A549 (cell line): ENCODE results near the gene AMMECR1. TPM values are rescaled to one million over a fixed set of nuclear protein-coding genes. Genes with fewer than 3 reads are reported as not detected.
A peak's percentile ranks its signal among the peaks of the same experiment; 100 is the strongest.

Experiments used
- ATAC-seq, 2 experiments: fragments of 200-7000 bp in 1 of 2; fragments of >200 bp in 1 of 2; cut with Nextera tagmentation in 1 of 2; cut with Tn5 transposase in 1 of 2; 3 replicates each; pipeline versions ENCODE4 v1.8.0 to v1.9.1; 2018 to 2020; ENCODE audit warnings: mild to moderate bottlenecking in 1 of 2, moderate library complexity in 1 of 2
- CTCF ChIA-PET: fragments of 300-600 bp; sonication (Branson Sonifier 250); formaldehyde crosslinking; extraction: SDS; loops from one replicate; lab custom pipeline; 2021; ENCODE audit warnings: antibody characterized with exemption, inconsistent platforms; lab: Yijun Ruan, JAX
- POLR2A ChIA-PET: fragments of 350-600 bp; formaldehyde crosslinking; extraction: SDS; loops from one replicate; lab custom pipeline; 2021; ENCODE audit warnings: antibody characterized with exemption, inconsistent platforms; lab: Yijun Ruan, JAX
- DNase-seq, 2 experiments: peaks; one replicate each; pipeline versions ENCODE4 v3.0.0 to v3.0.0-alpha.2; 2011 to 2016; ENCODE audit warnings: low read depth in 1 of 2, low spot score in 1 of 2
- FAIRE-seq: peaks from 2 replicates; lab custom pipeline; 2011; peaks lifted over from hg19 to GRCh38; lab: Jason Lieb, UNC
- H3K27ac ChIP-seq, 2 experiments: fragments of >200 bp; sonication (Bioruptor Twin); formaldehyde crosslinking; 3 replicates each; pipeline ENCODE4 v1.5.1; 2016 to 2017
- H3K4me1 ChIP-seq: fragments of >200 bp; sonication (Bioruptor Twin); formaldehyde crosslinking; 3 replicates; pipeline ENCODE4 v1.6.1; 2016
- H3K4me2 ChIP-seq: fragments of >200 bp; sonication (Bioruptor Twin); formaldehyde crosslinking; 3 replicates; pipeline ENCODE4 v1.6.1; 2016
- H3K4me3 ChIP-seq: fragments of >200 bp; sonication (Bioruptor Twin); formaldehyde crosslinking; 3 replicates; pipeline ENCODE4 v1.5.1; 2016
- H3K9me3 ChIP-seq: fragments of >200 bp; sonication (Bioruptor Twin); formaldehyde crosslinking; 3 replicates; pipeline ENCODE4 v1.6.1; 2016
- CBX8 ChIP-seq: fragments of 200-600 bp; sonication (generic); IDR thresholded peaks from 2 replicates; pipeline ENCODE4 v1.6.1; 2016
- CHD2 ChIP-seq: fragments of 150-350 bp; IDR thresholded peaks from 2 replicates; pipeline ENCODE4 v1.6.1; 2014; ENCODE audit warnings: low read length; ENCODE audit not compliant: partially characterized antibody
- CHD4 ChIP-seq: fragments of 200-600 bp; sonication (generic); IDR thresholded peaks from 2 replicates; pipeline ENCODE4 v1.6.1; 2016; ENCODE audit warnings: antibody characterized with exemption, mild to moderate bottlenecking, borderline replicate concordance
- FOSB ChIP-seq: fragments of 250-450 bp; sonication (Bioruptor Pico); IDR thresholded peaks from 2 replicates; pipeline ENCODE4 v1.5.0; 2020; ENCODE audit warnings: mild to moderate bottlenecking, moderate library complexity
- FOSL2 ChIP-seq, 2 experiments: fragments of 450-650 bp in 1 of 2; fragments of >200 bp in 1 of 2; sonication (Bioruptor Twin) in 1 of 2; formaldehyde crosslinking; IDR thresholded peaks; 2 replicates each; pipeline versions ENCODE4 v1.5.0 to v1.6.1; 2016 to 2020; ENCODE audit warnings: mild to moderate bottlenecking in 1 of 2, moderate library complexity in 1 of 2
- GATA3 ChIP-seq: IDR thresholded peaks from 2 replicates; pipeline ENCODE4 v1.6.1; 2012; ENCODE audit warnings: borderline replicate concordance
- HDAC2 ChIP-seq: fragments of 200-600 bp; sonication (generic); IDR thresholded peaks from 2 replicates; pipeline ENCODE4 v1.6.1; 2016
- JUN ChIP-seq, 2 experiments: fragments of >200 bp; sonication (Bioruptor Twin); formaldehyde crosslinking; IDR thresholded peaks; 2 replicates in 1 of 2; 3 replicates in 1 of 2; pipeline ENCODE4 v1.6.1; 2016 to 2017
- JUNB ChIP-seq: fragments of >200 bp; sonication (Bioruptor Twin); formaldehyde crosslinking; IDR thresholded peaks from 2 replicates; pipeline ENCODE4 v1.6.1; 2016
- KDM1A ChIP-seq: fragments of 200-600 bp; sonication (generic); IDR thresholded peaks from 2 replicates; pipeline ENCODE4 v1.6.1; 2016; ENCODE audit warnings: low read depth, mild to moderate bottlenecking
- MAFK ChIP-seq: fragments of 450-650 bp; IDR thresholded peaks from 2 replicates; pipeline ENCODE4 v1.6.1; 2014; ENCODE audit not compliant: partially characterized antibody
- NFE2L2 ChIP-seq: fragments of 150-350 bp; conservative IDR thresholded peaks from 2 replicates; pipeline ENCODE4 v1.6.1; 2014; ENCODE audit warnings: low read length
- NPAS2 ChIP-seq: fragments of 250-450 bp; sonication (Bioruptor Pico); IDR thresholded peaks from 2 replicates; pipeline ENCODE4 v1.8.0; 2022; ENCODE audit warnings: mild to moderate bottlenecking, moderate library complexity, borderline replicate concordance
- POLR2AphosphoS2 ChIP-seq: conservative IDR thresholded peaks from 2 replicates; pipeline ENCODE4 v1.6.1; 2012; ENCODE audit warnings: low read length, improper control_type of control experiment, inconsistent platforms
- RAD21 ChIP-seq, 2 experiments: fragments of >200 bp in 1 of 2; sonication (Bioruptor Twin) in 1 of 2; formaldehyde crosslinking in 1 of 2; IDR thresholded peaks in 1 of 2; conservative IDR thresholded peaks in 1 of 2; 2 replicates in 1 of 2; 3 replicates in 1 of 2; pipeline ENCODE4 v1.6.1; 2012 to 2018; ENCODE audit warnings: inconsistent platforms in 1 of 2
- RCOR1 ChIP-seq: fragments of 150-350 bp; IDR thresholded peaks from 2 replicates; pipeline ENCODE4 v1.6.1; 2014; ENCODE audit warnings: antibody characterized with exemption, low read length, low read depth
- RFX5 ChIP-seq: fragments of 450-650 bp; IDR thresholded peaks from 2 replicates; pipeline ENCODE4 v1.7.1; 2014; ENCODE audit warnings: antibody characterized with exemption, mild to moderate bottlenecking, moderate library complexity
- SMC3 ChIP-seq: fragments of >200 bp; sonication (Bioruptor Twin); formaldehyde crosslinking; IDR thresholded peaks from 3 replicates; pipeline ENCODE4 v1.6.1; 2018; ENCODE audit warnings: inconsistent platforms
- SREBF2 ChIP-seq: fragments of 450-650 bp; IDR thresholded peaks from 2 replicates; pipeline ENCODE4 v1.6.1; 2014; ENCODE audit warnings: mild to moderate bottlenecking, moderate library complexity
- TP53 ChIP-seq: fragments of 250-450 bp; sonication (Bioruptor Pico); IDR thresholded peaks from 2 replicates; pipeline ENCODE4 v1.5.0; 2021; ENCODE audit warnings: mild to moderate bottlenecking, moderate library complexity
- ZC3H11A ChIP-seq: fragments of 450-650 bp; IDR thresholded peaks from 2 replicates; pipeline ENCODE4 v1.6.1; 2014; ENCODE audit warnings: antibody characterized with exemption, mild to moderate bottlenecking
- ZFP36 ChIP-seq: fragments of 450-650 bp; IDR thresholded peaks from 2 replicates; pipeline ENCODE4 v1.6.1; 2014; ENCODE audit warnings: borderline replicate concordance; ENCODE audit not compliant: partially characterized antibody
- ZNF302 ChIP-seq: fragments of 250-450 bp; sonication (Bioruptor Pico); IDR thresholded peaks from 2 replicates; pipeline ENCODE4 v1.9.0; 2021; ENCODE audit warnings: inconsistent platforms, mild to moderate bottlenecking, moderate library complexity
- ZSCAN20 ChIP-seq: fragments of 250-450 bp; sonication (Bioruptor Pico); IDR thresholded peaks from 2 replicates; pipeline ENCODE4 v1.8.0; 2022; ENCODE audit warnings: mild to moderate bottlenecking, moderate library complexity
- WGBS: methylation state at CpG from one replicate; pipeline ENCODE4 v1.1.6; 2017; ENCODE audit errors: missing lambda C conversion rate; 5-methylcytosine and 5-hydroxymethylcytosine counted together
- polyA plus RNA-seq, 4 experiments: library from polyadenylated mRNA; depleted of rRNA in 3 of 4; stranded (reverse); fragments of >200 nt; fragmentation: RNase III in 1 of 4; extraction: RNeasy Plus Mini Kit Qiagen cat#74134 plus additional on column Dnase treatment in 1 of 4; gene quantifications; 2 replicates in 3 of 4; 3 replicates in 1 of 4; pipeline ENCODE4 v1.2.3, GENCODE V29; 2011 to 2017
- TF ChIP-seq, protein P1 (sequence below): IDR thresholded peaks from 2 replicates; pipeline ENCODE4 v1.6.1; 2012
- TF ChIP-seq, protein P2 (sequence below): IDR thresholded peaks from 2 replicates; pipeline ENCODE4 v1.6.1; 2012; ENCODE audit warnings: low read depth, borderline replicate concordance
- TF ChIP-seq, protein P3 (sequence below): fragments of 250-450 bp; sonication (Bioruptor Pico); IDR thresholded peaks from 2 replicates; pipeline ENCODE4 v1.5.0; 2020; ENCODE audit warnings: low read depth, mild to moderate bottlenecking, moderate library complexity
- TF ChIP-seq, protein P4 (sequence below): fragments of 200-600 bp; sonication (generic); IDR thresholded peaks from 2 replicates; pipeline ENCODE4 v1.6.1; 2016; ENCODE audit warnings: antibody characterized with exemption, mild to moderate bottlenecking, moderate library complexity
- TF ChIP-seq, protein P5 (sequence below): fragments of >200 bp; sonication (Bioruptor Twin); formaldehyde crosslinking; IDR thresholded peaks from 2 replicates; pipeline ENCODE4 v1.6.1; 2016

The AMMECR1 gene
- polyA plus RNA-seq, 2 of the 4 experiments (the other 2 are of a cell fraction): 7.9 to 13.7 TPM

DNA sequence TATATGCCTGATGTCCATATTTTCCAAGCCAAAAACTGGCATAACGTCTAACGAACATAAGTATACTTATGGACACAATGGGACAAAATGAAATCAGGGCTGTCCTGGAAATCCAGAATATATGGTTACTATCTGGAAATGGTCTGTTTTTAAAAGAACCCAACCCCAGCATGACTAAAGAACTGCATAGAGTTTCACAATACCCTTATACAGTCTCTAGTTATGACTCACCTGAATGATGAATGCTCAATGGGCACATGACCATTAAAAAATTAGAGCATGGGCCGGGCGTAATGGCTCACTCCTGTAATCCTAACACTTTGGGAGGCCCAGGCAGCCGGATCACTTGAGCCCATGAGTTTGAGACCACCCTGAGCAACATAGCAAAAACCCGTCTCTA, 31.8 kb downstream of the AMMECR1 start (continued):
- TF ChIP-seq NPAS2 (CRISPR knock-in tag) (no peak), RAD21 (conservative IDR thresholded peaks at IDR 0.05 in 1 of 2, IDR thresholded peaks at IDR 0.05 in 1 of 2) (no peak), GATA3 (no peak), CBX8 (no peak), ZSCAN20 (CRISPR knock-in tag) (no peak), ZC3H11A (no peak), KDM1A (no peak), ZNF302 (CRISPR knock-in tag) (no peak), SREBF2 (no peak), NFE2L2 (no peak), HDAC2 (no peak), JUNB (peak; percentile 78), MAFK (no peak), TP53 (no peak), POLR2AphosphoS2 (no peak), CHD2 (no peak)
- TF ChIP-seq, protein P1, sequence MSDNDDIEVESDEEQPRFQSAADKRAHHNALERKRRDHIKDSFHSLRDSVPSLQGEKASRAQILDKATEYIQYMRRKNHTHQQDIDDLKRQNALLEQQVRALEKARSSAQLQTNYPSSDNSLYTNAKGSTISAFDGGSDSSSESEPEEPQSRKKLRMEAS: peak; percentile 42
- TF ChIP-seq, protein P2, sequence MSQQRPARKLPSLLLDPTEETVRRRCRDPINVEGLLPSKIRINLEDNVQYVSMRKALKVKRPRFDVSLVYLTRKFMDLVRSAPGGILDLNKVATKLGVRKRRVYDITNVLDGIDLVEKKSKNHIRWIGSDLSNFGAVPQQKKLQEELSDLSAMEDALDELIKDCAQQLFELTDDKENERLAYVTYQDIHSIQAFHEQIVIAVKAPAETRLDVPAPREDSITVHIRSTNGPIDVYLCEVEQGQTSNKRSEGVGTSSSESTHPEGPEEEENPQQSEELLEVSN: no peak
- TF ChIP-seq, protein P3, sequence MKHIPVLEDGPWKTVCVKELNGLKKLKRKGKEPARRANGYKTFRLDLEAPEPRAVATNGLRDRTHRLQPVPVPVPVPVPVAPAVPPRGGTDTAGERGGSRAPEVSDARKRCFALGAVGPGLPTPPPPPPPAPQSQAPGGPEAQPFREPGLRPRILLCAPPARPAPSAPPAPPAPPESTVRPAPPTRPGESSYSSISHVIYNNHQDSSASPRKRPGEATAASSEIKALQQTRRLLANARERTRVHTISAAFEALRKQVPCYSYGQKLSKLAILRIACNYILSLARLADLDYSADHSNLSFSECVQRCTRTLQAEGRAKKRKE (CRISPR knock-in tag): no peak

DNA sequence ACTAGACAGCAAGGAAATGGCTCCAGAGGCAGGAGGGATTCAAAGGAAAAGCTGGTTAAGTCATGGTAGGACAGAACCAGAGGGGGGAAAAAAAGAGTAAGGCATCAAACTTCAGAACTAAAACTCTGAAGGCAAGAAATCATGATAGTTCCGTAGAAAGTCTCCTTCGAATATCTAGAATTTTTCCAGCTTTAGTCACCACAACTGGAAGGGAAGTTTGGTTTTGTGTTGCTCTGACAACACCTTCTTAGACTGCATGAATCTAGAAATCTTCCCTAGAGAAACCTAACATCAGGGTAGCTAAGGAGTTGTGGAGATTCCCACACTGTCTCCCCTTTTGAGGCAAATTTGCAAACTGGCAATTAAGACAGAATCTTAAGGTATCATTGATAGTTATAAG, 33.7 kb downstream of the AMMECR1 start:
- peak; percentile 60 to 74; a peak in 3 of 6 replicates for ATAC-seq
- peak; percentile 4 to 58 for DNase-seq
- 0% methylated on average over 2 of the region's 2 CpGs for WGBS
- ChIA-PET CTCF (interaction anchor here (1.4 kb wide), 1 partner anchor 124 kb away, joined by 9 read pairs; no protein-coding TSS in a partner anchor), POLR2A (no interaction called here)
- TF ChIP-seq FOSL2 (IDR thresholded peaks at IDR 0.05) (no peak), FOSL2 (CRISPR knock-in tag; IDR thresholded peaks at IDR 0.05) (0 out of 2 replicates have a peak, but pooled peaks have one; percentile 53)
- TF ChIP-seq, protein P4, sequence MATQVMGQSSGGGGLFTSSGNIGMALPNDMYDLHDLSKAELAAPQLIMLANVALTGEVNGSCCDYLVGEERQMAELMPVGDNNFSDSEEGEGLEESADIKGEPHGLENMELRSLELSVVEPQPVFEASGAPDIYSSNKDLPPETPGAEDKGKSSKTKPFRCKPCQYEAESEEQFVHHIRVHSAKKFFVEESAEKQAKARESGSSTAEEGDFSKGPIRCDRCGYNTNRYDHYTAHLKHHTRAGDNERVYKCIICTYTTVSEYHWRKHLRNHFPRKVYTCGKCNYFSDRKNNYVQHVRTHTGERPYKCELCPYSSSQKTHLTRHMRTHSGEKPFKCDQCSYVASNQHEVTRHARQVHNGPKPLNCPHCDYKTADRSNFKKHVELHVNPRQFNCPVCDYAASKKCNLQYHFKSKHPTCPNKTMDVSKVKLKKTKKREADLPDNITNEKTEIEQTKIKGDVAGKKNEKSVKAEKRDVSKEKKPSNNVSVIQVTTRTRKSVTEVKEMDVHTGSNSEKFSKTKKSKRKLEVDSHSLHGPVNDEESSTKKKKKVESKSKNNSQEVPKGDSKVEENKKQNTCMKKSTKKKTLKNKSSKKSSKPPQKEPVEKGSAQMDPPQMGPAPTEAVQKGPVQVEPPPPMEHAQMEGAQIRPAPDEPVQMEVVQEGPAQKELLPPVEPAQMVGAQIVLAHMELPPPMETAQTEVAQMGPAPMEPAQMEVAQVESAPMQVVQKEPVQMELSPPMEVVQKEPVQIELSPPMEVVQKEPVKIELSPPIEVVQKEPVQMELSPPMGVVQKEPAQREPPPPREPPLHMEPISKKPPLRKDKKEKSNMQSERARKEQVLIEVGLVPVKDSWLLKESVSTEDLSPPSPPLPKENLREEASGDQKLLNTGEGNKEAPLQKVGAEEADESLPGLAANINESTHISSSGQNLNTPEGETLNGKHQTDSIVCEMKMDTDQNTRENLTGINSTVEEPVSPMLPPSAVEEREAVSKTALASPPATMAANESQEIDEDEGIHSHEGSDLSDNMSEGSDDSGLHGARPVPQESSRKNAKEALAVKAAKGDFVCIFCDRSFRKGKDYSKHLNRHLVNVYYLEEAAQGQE: no peak
- Histone ChIP-seq H3K4me2 (peak overlapping the region; percentile 52), H3K4me1 (peaks cover 73% of the 10 kb centered on the region), H3K4me3 (no peak overlapping the region), H3K27ac (peak overlapping the region; percentile 72 to 86; a peak in 5 of 6 replicates), H3K9me3 (no peaks in the 10 kb centered on the region; the same call in 2 of the 3 replicates)
- FAIRE-seq: peak; percentile 96

DNA sequence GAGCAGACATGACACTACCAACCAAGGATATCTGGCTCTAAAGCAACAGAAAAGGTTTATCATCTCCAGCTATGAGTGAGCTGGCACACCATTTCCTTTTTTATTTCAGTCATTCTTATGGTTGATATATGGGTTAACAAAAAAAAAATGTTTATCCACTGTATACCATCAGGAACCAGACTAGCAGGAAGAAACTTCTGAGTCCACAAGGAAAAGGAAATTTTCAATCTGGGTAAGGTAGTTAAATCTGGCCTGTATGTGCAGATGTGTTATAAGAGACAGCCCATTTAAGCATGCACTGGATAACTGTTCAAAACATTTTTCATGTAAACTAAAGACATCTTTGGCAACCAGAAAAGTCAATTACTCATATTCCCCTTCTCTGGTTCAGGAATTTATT, 35.0 kb downstream of the AMMECR1 start:
- Histone ChIP-seq H3K4me3 (no peak overlapping the region), H3K4me1 (peaks cover 80% of the 10 kb centered on the region), H3K9me3 (no peaks in the 10 kb centered on the region; the same call in 2 of the 3 replicates), H3K27ac (peak overlapping the region in 1 of 2 experiments; percentile 86; a peak in 2 of 6 replicates), H3K4me2 (no peak overlapping the region)
- FAIRE-seq (no peak), DNase-seq (no peak), ATAC-seq (no peak)
- CTCF ChIA-PET: interaction anchor here (1.0 kb wide), 1 partner anchor 12 kb away, joined by 3 read pairs; no protein-coding TSS in a partner anchor
- POLR2A ChIA-PET: no interaction called here
- TF ChIP-seq JUN (IDR thresholded peaks at IDR 0.05) (no peak), SMC3 (no peak), MAFK (no peak), POLR2AphosphoS2 (no peak), ZFP36 (no peak), HDAC2 (no peak), CHD4 (no peak), FOSB (CRISPR knock-in tag) (no peak), RCOR1 (no peak), ZC3H11A (no peak), RFX5 (no peak)
- TF ChIP-seq, protein P5, sequence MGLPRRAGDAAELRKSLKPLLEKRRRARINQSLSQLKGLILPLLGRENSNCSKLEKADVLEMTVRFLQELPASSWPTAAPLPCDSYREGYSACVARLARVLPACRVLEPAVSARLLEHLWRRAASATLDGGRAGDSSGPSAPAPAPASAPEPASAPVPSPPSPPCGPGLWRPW: no peak
